GM06990 (cell line): Measurements from ENCODE around the gene SUPT3H.

Source experiments
- DNase-seq: peaks from one replicate; pipeline ENCODE4 v3.0.0-alpha.2; 2011; ENCODE audit not compliant: insufficient read length; ENCODE audit errors: extremely low read depth
- H3K27me3 ChIP-seq: replicated peaks from 2 replicates; pipeline ENCODE4 v1.6.0; 2011; ENCODE audit warnings: low read length; ENCODE audit not compliant: control insufficient read depth, insufficient read depth
- H3K36me3 ChIP-seq: 2 replicates; pipeline ENCODE4 v1.5.1; 2011; ENCODE audit warnings: low read length; ENCODE audit not compliant: control insufficient read depth, insufficient read depth
- H3K4me3 ChIP-seq: replicated peaks from 2 replicates; pipeline ENCODE4 v1.5.1; 2011; ENCODE audit warnings: low read depth, mild to moderate bottlenecking, control low read depth, low read length
- CTCF ChIP-seq: IDR thresholded peaks from 2 replicates; pipeline ENCODE4 v1.5.1; 2011; ENCODE audit warnings: low read length, control low read depth, mild to moderate bottlenecking, inconsistent platforms; ENCODE audit not compliant: insufficient read depth, poor library complexity, severe bottlenecking

The SUPT3H gene

DNA sequence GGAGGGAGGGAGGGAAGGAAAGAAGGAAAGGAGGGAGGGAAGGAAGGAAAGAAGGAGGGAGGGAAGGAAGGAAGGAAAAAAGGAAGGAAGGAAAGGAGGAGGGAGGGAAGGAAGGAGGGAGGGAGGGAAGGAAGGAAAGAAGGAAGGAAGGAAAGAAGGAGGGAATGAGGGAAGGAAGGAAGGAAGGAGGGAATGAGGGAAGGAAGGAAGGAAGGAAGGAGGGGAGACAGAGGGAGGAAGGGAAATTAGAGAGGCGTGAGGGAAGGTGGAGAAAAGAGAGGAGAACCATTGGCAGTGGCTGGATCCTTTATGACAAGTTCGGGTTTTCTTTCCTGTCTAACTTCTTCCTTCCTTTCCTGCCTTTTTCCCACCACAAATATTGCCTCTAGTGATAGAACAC is 22.3 kb upstream of the SUPT3H start:
- no peaks in the 10 kb centered on the region for H3K36me3 ChIP-seq
- TF ChIP-seq CTCF = no peak
- no peak for DNase-seq
- peaks cover 1% of the 10 kb centered on the region for H3K27me3 ChIP-seq
- H3K4me3 ChIP-seq = no peak overlapping the region

GRCh38 chr6:45398075-45398813 is 20.5 kb upstream of the SUPT3H start:
- no peak for DNase-seq
- no peak for TF ChIP-seq CTCF
- no peaks in the 10 kb centered on the region for H3K36me3 ChIP-seq
- no peak overlapping the region for H3K4me3 ChIP-seq
- H3K27me3 ChIP-seq = peaks cover 1% of the 10 kb centered on the region

GRCh38 chr6:45394586-45395095 is 16.9 kb upstream of the SUPT3H start:
- no peaks in the 10 kb centered on the region for H3K36me3 ChIP-seq
- H3K27me3 ChIP-seq = no peaks in the 10 kb centered on the region
- no peak for DNase-seq
- no peak overlapping the region for H3K4me3 ChIP-seq
- TF ChIP-seq CTCF = no peak

DNA sequence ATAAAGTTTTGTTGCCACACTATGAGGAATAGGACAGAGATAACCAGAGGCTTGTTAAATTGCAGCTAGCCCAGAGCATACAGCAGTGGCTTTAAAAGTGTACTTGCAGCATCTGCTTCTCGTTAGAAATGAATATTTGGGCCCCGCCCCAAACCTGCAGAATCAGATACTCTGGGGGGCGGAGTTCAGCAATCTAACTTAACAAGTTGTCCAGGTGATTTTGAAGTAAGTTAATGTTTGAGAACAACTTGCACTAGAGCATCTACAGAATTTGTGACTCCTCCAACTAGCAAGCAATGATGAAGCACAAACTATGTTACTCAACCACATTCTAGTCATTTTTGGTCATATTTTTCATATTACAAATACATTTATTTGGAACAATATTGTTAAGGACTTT is 10.6 kb upstream of the SUPT3H start:
- Histone ChIP-seq H3K4me3 (no peak overlapping the region), H3K36me3 (no peaks in the 10 kb centered on the region), H3K27me3 (no peaks in the 10 kb centered on the region)
- TF ChIP-seq CTCF = no peak
- DNase-seq = no peak

GRCh38 chr6:45387236-45387635 is 9.5 kb upstream of the SUPT3H start:
- no peak for DNase-seq
- H3K27me3 ChIP-seq = no peaks in the 10 kb centered on the region
- no peak for TF ChIP-seq CTCF
- H3K4me3 ChIP-seq = no peak overlapping the region
- H3K36me3 ChIP-seq = no peaks in the 10 kb centered on the region

GRCh38 chr6:45386501-45386900 is 8.8 kb upstream of the SUPT3H start:
- H3K36me3 ChIP-seq = no peaks in the 10 kb centered on the region
- DNase-seq = no peak
- TF ChIP-seq CTCF = no peak
- H3K27me3 ChIP-seq = no peaks in the 10 kb centered on the region
- H3K4me3 ChIP-seq = no peak overlapping the region
